ENCODE data around the gene HMGB4.

- no peak for TF ChIP-seq EP300 (IDR thresholded peaks at IDR 0.05)
- TF ChIP-seq REST (IDR thresholded peaks at IDR 0.05): no peak
- no peak for TF ChIP-seq CHD2 (IDR thresholded peaks at IDR 0.05; ENCODE audit: low read length, partially characterized antibody)
- TF ChIP-seq CTCF (IDR thresholded peaks at IDR 0.05): no peak
- no peak for TF ChIP-seq TFCP2L1 (CRISPR knock-in tag; IDR thresholded peaks at IDR 0.05)
- TF ChIP-seq JUN (IDR thresholded peaks at IDR 0.05): no peak
- TF ChIP-seq MAX (IDR thresholded peaks at IDR 0.05): no peak
- no peak for TF ChIP-seq POLR2A (IDR thresholded peaks at IDR 0.05; ENCODE audit: low read length)
- TF ChIP-seq HDAC2 (IDR thresholded peaks at IDR 0.05): no peak
- no peak for TF ChIP-seq KDM1A (IDR thresholded peaks at IDR 0.05; ENCODE audit: low read depth)
These were observed 38.9 kb upstream of the HMGB4 start for GRCh38 chr1:33824971-33825370.

Measured in A549 (cell line).